ENCODE data around the gene ZNF263. TPM values are rescaled to one million over a fixed set of nuclear protein-coding genes. Genes with fewer than 3 reads are reported as not detected.

The ZNF263 gene
- total and polyA plus RNA-seq, 9 of the 15 experiments (the other 6 are each of a cell fraction or from before 2014, with no cell fraction given): 4.6 to 48.3 (median 31.8) TPM

DNA sequence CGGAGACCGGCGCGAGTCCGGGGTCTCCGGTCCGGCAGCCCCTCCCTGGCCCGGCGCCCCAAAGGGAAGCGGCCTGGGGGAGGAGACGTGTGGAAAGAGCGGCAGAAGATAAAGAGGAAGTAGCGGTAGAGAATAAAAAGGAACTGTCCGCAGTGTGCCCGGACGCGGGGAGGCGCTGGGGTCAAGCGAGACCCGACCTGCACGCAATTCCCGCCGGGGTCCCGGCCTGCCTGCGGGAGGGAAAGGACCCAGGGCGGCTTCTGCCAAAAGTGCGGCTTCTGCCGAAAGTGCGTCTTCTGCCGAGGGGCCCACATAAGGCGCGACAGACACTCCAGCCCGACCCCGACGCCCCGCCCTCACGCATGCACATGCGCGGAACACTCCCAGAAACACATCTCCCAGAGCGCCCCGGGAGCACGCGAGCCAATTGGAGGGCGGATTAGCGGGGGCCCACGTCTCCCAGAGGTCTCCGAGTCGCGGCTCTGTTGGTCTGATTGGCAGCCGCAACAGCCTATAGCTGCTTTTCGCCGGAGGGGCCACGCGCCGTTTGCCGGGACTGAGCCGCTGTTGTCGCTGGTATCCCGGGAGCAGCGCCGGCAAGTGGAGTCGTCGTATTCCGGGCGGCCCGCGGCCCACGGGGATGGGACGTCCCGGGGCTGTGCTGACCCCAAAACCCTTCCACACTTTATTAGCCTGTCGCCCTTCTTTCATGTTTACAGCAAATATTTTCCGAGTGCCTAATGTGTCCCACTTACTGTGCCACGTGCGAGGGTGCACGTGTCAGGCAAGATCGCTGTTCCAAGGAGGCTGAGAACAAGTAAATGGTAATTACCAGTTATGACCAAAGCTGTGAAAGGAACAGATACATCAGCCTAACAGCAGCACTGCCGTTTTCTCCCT, 18.9 kb upstream of the ZNF263 start (continued):
- TF ChIP-seq, protein P1, sequence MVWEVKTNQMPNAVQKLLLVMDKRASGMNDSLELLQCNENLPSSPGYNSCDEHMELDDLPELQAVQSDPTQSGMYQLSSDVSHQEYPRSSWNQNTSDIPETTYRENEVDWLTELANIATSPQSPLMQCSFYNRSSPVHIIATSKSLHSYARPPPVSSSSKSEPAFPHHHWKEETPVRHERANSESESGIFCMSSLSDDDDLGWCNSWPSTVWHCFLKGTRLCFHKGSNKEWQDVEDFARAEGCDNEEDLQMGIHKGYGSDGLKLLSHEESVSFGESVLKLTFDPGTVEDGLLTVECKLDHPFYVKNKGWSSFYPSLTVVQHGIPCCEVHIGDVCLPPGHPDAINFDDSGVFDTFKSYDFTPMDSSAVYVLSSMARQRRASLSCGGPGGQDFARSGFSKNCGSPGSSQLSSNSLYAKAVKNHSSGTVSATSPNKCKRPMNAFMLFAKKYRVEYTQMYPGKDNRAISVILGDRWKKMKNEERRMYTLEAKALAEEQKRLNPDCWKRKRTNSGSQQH (CRISPR knock-in tag; IDR thresholded peaks at IDR 0.05): no peak
- TF ChIP-seq, protein P2, sequence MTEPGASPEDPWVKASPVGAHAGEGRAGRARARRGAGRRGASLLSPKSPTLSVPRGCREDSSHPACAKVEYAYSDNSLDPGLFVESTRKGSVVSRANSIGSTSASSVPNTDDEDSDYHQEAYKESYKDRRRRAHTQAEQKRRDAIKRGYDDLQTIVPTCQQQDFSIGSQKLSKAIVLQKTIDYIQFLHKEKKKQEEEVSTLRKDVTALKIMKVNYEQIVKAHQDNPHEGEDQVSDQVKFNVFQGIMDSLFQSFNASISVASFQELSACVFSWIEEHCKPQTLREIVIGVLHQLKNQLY (CRISPR knock-in tag; conservative IDR thresholded peaks at IDR 0.05): peak in 1 of 2 experiments; percentile 81; a peak in 2 of 4 replicates
- TF ChIP-seq, protein P3, sequence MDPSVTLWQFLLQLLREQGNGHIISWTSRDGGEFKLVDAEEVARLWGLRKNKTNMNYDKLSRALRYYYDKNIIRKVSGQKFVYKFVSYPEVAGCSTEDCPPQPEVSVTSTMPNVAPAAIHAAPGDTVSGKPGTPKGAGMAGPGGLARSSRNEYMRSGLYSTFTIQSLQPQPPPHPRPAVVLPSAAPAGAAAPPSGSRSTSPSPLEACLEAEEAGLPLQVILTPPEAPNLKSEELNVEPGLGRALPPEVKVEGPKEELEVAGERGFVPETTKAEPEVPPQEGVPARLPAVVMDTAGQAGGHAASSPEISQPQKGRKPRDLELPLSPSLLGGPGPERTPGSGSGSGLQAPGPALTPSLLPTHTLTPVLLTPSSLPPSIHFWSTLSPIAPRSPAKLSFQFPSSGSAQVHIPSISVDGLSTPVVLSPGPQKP (CRISPR knock-in tag; IDR thresholded peaks at IDR 0.05): no peak
- TF ChIP-seq ZNF282 (CRISPR knock-in tag; IDR thresholded peaks at IDR 0.05) (peak; percentile 97), POLR2G (IDR thresholded peaks at IDR 0.05; ENCODE audit: low read depth, low read length) (peak; percentile 92), TAF15 (IDR thresholded peaks at IDR 0.05; ENCODE audit: low read depth, low read length) (no peak), MEIS2 (IDR thresholded peaks at IDR 0.05; ENCODE audit: partially characterized antibody) (peak; percentile 60), JUN (IDR thresholded peaks at IDR 0.05; ENCODE audit: borderline replicate concordance, low read depth, low read length) (no peak; the same call in 1 of the 2 replicates), JUN (CRISPR knock-in tag; IDR thresholded peaks at IDR 0.05; ENCODE audit: borderline replicate concordance) (0 out of 2 replicates have a peak, but pooled peaks have one; percentile 47), NCOA1 (IDR thresholded peaks at IDR 0.05; ENCODE audit: low read depth) (no peak; the same call in none of the 2 replicates)
- TF ChIP-seq, protein P4, sequence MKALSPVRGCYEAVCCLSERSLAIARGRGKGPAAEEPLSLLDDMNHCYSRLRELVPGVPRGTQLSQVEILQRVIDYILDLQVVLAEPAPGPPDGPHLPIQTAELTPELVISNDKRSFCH (CRISPR knock-in tag; IDR thresholded peaks at IDR 0.05): no peak
- TF ChIP-seq, protein P4 (tag; IDR thresholded peaks at IDR 0.05): no peak
